SH-SY5Y (cell line): ENCODE measurements around the gene TARBP1.

ENCODE experiments used
- GATA2 ChIP-seq: IDR thresholded peaks from 2 replicates; pipeline ENCODE4 v1.6.1; 2011; ENCODE audit warnings: mild to moderate bottlenecking, low read depth, low read length
- GATA3 ChIP-seq: IDR thresholded peaks from 2 replicates; pipeline ENCODE4 v1.6.1; 2011; ENCODE audit warnings: low read depth, mild to moderate bottlenecking, low read length, moderate library complexity

GRCh38 chr1:234357831-234358230 is 121.1 kb downstream of the TARBP1 start:
- TF ChIP-seq GATA3: no peak
- no peak for TF ChIP-seq GATA2
